SH-SY5Y (cell line): ENCODE results near the gene ACOXL.

Experiments used
- GATA2 ChIP-seq: IDR thresholded peaks from 2 replicates; pipeline ENCODE4 v1.6.1; 2011; ENCODE audit warnings: mild to moderate bottlenecking, low read depth, low read length
- GATA3 ChIP-seq: IDR thresholded peaks from 2 replicates; pipeline ENCODE4 v1.6.1; 2011; ENCODE audit warnings: low read depth, mild to moderate bottlenecking, low read length, moderate library complexity

Gene ACOXL

GRCh38 chr2:110998311-110998710 is 265.9 kb downstream of the ACOXL start:
- TF ChIP-seq GATA2, result no peak
- no peak for TF ChIP-seq GATA3

DNA sequence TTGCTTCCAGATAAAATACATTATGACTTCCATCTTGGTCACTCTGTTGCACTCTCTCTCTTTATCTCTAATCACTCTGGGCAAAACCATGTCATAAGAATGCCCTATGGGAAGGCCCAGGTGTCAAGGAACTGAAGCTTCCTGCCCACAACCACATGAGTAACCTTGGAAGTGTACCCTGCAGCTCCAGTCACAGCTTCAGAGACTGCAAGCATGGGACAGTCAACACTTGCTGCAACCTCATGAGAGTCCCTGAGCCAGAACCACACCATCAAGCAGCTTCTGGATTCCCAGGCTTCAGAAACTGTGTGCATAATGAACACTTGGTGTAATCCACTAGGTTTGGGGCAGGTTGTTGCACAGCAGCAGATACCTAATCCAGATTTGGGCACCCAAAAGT is 267.3 kb downstream of the ACOXL start:
- TF ChIP-seq GATA2 (no peak), GATA3 (no peak)

GRCh38 chr2:111005307-111005706 is 272.9 kb downstream of the ACOXL start:
- TF ChIP-seq GATA3 (no peak), GATA2 (no peak)

- TF ChIP-seq GATA2 (no peak), GATA3 (no peak)
These were observed 273.4 kb downstream of the ACOXL start for GRCh38 chr2:111005821-111006220.

- TF ChIP-seq GATA3 (no peak), GATA2 (no peak)
These were observed 275.6 kb downstream of the ACOXL start for GRCh38 chr2:111007757-111008688.

- TF ChIP-seq GATA3, result no peak
- no peak for TF ChIP-seq GATA2
These were observed 278.8 kb downstream of the ACOXL start for GRCh38 chr2:111011218-111011617.

DNA sequence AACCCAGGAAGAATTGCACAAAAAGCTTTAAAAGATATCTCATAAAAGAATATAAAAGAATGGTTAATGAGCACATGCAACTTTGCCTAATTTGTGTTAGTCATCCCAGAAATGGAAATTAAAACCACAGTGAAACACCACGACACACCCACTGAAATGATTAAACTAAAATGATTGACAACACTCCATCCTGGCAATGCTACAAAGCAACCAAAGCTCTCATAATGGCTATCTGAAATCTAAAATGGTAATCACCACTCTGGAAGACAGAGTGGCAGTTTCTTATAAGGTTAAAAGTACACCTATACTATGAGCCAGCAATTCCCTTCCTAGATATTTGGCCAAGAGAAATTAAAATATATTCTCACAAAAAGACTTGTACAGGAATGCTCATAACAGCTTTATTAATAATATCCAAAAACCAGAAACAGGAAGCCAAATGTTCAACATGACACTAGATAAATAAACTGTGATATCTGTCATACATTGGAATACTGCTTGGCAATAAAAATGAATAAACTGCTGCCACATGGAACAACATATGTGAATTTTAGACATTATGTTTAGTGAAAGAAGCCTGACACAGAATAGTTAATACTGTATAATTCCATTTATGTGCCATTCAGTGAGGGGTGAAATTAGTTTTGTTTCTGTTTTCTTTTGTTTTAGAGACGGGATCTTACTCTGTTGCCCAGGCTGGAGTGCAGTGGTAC is 283.1 kb downstream of the ACOXL start:
- TF ChIP-seq GATA3, result no peak
- no peak for TF ChIP-seq GATA2

- no peak for TF ChIP-seq GATA2
- no peak for TF ChIP-seq GATA3
These were observed 284.8 kb downstream of the ACOXL start for GRCh38 chr2:111017034-111017622.

GRCh38 chr2:111017909-111018308 is 285.5 kb downstream of the ACOXL start:
- no peak for TF ChIP-seq GATA3
- TF ChIP-seq GATA2, result no peak

DNA sequence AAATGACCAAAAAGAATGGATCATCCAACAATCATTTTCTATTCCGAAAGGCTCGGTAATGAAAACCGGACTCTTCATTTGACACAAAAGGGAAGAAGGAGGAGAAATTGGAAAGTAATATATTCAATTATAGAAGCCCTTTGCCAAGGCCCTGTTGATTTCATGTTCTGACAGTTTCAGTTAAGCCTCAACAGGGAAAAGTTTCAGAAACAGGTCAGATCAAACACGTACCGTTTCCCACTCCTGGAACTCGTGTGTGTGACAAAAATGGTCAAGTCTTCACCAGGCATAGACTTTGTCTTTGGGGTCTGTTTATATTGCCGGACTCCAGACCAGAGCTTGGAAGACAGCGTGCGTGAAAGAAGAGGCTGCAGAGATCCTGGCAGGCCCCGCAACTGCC is 287.0 kb downstream of the ACOXL start:
- TF ChIP-seq GATA3, result no peak
- no peak for TF ChIP-seq GATA2

DNA sequence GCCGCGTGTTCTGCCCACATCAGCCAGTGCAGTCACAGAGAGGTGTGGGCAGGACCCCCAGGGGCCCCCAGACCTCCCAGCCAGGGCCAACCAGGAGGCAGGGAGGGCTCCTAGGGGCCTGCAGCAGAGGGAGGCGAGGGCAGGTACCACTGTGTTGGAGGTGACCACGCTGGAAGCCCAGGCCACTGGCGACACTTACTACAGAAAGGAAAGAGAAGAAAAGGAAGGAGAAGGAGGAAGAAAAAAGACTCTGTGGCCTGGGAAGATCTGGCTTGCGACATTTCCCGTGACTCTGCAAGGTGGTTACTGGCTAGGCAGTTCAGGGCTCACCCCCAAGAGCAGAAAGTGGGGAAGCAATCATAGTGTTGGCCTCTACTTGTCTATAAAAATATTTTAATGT is 290.3 kb downstream of the ACOXL start:
- TF ChIP-seq GATA2 (no peak), GATA3 (no peak)

GRCh38 chr2:111024496-111024895 is 292.1 kb downstream of the ACOXL start:
- TF ChIP-seq GATA3 (no peak), GATA2 (no peak)

- no peak for TF ChIP-seq GATA2
- TF ChIP-seq GATA3, result no peak
These were observed 292.9 kb downstream of the ACOXL start for GRCh38 chr2:111025288-111025687.

DNA sequence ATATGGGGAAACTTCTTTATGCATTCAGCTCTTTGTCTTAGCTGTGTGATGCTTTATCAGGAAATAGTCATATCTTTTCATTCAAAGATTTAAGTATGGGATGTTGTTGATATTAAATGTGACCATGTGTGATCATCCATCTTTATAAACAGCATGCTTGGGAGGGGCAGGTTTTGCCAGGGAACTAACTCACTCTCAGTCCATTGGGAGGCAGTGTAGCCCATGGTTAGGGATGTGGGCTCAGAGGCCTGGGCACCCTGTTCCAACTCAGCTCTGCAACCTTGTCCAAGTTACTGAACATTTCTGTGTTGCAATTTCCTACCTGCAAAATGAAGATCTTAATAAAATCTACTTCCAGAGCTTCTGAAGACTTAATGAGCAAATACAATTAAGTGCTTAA is 296.3 kb downstream of the ACOXL start:
- TF ChIP-seq GATA3 (no peak), GATA2 (no peak)
